Left colon (tissue), 2 donors: ENCODE results near the gene E2F4. TPM values are rescaled to one million over a fixed set of nuclear protein-coding genes. Genes with fewer than 3 reads are reported as not detected.

Experiments
- ATAC-seq: fragments of 200-7000 bp; cut with Tn5 transposase; one replicate; pipeline ENCODE4 v1.9.1; 2020; ENCODE audit warnings: mild to moderate bottlenecking, moderate library complexity
- DNase-seq, 2 donors: peaks; one replicate each; pipeline ENCODE4 v3.0.0-alpha.2; 2020
- intact Hi-C, 2 donors: fragments of 100-400 bp; cut with DNase I in 1 of 2; cut with micrococcal nuclease in 1 of 2; formaldehyde crosslinking; loops; one replicate each; pipeline versions ENCODE4 v1.11.2 to v1.14.0; 2022; cut with DNase I, micrococcal nuclease
- long read RNA-seq: library from polyadenylated mRNA; unstranded; transcript quantifications from one replicate; pipeline ENCODE4 v2.0.0, GENCODE V29; 2021
- total RNA-seq, 2 donors: library from RNA; stranded (reverse); fragmentation: NEBNext Ultra II Directional; extraction: Animal tissue kit (Norgen Biotek cat#: 25700); gene quantifications; one replicate each; pipeline ENCODE4 v1.2.1, GENCODE V29; 2021
- donor health status: DM: no; HTN: no; CAD: no.
- donor health status: DM: yes; HTN: yes; CAD: no.

The E2F4 gene, protein sequence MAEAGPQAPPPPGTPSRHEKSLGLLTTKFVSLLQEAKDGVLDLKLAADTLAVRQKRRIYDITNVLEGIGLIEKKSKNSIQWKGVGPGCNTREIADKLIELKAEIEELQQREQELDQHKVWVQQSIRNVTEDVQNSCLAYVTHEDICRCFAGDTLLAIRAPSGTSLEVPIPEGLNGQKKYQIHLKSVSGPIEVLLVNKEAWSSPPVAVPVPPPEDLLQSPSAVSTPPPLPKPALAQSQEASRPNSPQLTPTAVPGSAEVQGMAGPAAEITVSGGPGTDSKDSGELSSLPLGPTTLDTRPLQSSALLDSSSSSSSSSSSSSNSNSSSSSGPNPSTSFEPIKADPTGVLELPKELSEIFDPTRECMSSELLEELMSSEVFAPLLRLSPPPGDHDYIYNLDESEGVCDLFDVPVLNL
- total RNA-seq: 10 to 100 TPM; 59.1 to 81.4 TPM
- long read RNA-seq, transcript E2F4-201 (10 exons, 2,096 nt): major isoform, 29 of 69 reads
- long read RNA-seq, partial matches to known transcripts: 21 of 69 reads
- long read RNA-seq, other reads (novel, unspliced or antisense): 17 of 69 reads

DNA sequence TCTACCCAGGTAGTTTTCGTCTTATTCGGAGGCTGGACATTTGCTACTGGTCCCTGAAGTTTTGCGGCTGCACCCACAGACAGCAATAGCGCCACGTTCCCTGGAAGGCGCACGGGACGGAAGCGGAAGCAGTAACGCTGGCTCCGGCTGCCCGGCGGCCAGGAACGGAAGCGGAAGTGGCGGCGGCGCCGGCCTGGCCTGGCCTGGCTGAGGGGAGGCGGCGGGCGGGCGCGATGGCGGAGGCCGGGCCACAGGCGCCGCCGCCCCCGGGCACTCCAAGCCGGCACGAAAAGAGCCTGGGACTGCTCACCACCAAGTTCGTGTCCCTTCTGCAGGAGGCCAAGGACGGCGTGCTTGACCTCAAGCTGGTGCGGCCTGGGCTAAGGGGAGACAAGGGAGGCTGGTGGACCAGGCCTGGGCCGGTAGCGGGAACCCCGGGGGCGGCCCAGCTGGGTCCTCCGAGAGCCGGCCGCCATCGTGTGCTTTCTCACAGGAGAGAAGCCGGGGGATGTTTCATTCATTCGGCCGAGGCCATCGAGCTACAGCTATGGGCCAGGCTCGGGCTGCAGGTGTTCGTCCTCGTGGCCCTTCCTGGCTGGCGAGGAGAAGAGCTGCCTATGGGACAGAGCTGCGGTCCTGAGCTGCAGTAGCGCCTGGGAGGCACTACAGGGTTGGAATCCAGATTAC, at the start of gene E2F4:
E2F4 (plus strand) TSS at position 161 of the 687 bp plus-strand sequence; CDS start at position 234, 73 bp downstream.
- intact Hi-C loops: no loop called here
- DNase-seq (peak; percentile 91), ATAC-seq (peak; percentile 94)

DNA sequence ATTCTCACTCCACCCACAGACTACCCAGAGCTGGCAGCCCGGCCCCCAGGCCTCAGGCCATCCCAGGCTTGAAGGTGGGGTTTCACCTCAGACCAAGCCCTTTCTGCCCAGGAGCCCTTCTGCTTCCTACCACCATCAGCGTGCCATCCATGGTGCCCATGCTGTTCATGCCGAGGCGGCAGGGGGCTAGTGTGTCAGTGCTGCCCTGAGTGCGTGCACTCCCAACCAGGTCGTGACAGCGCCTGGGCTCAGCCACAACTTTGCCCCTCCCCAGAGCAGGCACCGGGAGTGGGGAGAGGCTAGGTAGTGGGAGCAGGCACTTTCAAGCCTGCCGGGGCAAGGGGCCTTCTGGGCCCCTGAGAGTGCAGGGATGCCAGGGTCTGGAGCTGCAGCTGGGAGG, 49.6 kb upstream of the E2F4 start:
- intact Hi-C loops: no loop called here
- ATAC-seq (peak; percentile 40), DNase-seq (no peak)

DNA sequence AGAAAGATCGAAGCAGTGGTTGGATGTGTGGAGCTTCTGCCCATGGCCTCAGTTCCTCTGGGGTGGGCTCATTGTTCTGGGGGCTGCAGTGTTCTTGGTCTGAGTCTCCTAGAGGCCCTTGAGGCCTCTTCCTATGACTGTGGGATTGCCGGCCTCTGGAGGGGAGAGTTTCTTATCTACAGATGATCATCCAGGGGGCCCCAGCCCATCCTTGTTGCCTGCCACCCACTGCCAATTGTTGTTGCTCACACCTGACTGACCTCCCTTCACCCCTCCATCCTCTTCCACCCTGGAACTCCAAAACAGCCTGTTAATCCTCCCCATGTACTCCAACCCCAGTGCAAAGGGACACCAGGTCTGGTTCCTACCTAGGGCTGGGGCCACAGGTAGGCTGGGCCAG, 47.0 kb upstream of the E2F4 start:
- intact Hi-C loops: no loop called here
- ATAC-seq: no peak

DNA sequence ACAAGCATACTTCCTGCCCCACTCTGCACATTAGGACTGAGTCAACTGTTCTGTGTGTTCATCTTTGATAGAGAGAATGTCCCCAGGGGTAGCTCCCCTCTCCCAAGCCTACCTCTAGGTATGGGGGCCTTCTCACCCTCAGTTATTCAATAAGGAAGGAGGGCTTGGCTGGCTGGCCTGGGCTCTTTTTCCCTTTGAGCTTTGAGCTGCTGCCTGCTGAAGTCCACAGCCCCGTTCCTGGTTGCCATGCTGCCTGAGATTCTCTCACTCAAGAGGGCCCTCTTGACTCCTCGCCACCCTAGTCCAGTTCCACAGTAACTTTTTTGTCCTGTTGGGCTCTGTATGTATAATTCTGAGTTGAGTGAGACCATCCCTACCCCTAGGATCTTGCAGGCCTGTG, 46.2 kb upstream of the E2F4 start:
- intact Hi-C loops: no loop called here
- ATAC-seq: no peak
- DNase-seq: no peak

More for the DNA sequence above, 47.0 kb upstream of the E2F4 start:
- no peak for DNase-seq

DNA sequence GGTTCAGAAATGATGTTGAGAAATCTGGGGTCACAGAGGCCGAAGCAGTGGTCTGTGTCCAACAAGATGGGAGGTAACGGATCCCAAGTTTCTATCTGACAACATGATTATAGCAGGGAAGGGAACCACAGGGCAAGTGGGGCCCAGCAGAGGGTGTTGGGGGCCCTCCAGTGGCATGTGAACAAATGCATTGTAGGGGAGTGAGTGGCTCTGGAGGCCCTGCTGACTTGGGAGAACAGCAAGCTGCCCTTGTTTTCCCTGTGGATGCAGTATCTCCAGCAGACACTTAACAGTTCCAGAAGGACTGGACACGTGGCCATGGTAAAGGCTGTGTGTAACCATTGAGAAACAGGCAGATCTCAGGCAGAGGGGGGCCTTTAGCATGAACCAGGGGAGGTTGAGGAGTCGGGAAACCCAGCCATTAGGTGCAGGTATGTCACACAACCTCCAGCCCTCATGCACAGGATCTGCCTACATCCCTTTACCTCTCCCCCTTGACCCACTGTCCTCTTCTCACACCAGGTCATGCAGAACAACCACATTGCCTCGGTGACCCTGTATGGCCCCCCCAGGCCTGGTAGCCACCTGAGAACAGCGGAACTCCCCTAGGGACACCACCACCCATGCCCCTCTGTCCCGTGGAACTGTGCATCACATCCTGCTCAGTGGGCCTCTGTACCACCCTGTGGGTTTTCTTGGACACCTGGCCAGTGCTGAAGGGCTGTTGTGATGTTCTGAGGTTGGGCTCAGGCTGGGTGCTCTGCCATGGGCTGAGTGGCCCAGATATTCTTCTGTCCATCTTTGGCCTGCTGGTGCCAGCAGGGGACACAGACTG, 45.2 kb upstream of the E2F4 start:
- no peak for DNase-seq
- ATAC-seq: no peak
- intact Hi-C loops: no loop called here

DNA sequence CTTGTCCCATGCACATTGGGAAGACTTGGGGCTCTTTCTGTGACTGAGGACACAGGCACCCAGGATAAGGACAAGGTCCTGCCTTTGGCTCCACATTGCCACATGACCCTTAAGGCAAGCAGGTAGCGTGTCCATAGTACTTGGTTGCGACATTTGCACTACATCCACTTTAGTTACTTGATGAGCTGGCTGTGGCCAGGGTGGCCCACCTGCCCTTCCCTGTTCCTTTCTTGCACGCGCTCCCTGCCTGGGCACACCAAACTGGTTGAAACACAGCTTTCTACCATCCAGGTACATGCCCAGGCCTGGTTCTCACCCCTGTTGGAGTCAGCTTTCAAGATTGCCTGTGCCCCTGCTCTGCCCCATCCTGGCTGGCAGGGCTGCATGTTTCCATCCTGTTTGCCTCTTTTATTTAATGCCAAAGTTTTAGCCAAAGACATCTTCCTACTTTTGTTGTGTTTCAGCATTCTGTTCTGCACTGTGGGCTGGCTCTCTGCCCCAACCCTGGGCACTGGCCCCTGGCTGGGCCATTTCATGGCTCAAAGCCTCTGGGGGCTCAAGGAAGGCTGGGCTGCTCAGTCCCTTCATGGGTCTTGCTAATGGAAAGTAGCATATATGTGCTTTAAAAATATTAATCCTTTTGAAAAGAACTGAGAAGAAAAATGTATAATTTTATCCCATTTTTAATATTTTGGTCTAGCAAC, 44.4 kb upstream of the E2F4 start:
- ATAC-seq (no peak), DNase-seq (no peak)
- intact Hi-C loops: no loop called here

DNA sequence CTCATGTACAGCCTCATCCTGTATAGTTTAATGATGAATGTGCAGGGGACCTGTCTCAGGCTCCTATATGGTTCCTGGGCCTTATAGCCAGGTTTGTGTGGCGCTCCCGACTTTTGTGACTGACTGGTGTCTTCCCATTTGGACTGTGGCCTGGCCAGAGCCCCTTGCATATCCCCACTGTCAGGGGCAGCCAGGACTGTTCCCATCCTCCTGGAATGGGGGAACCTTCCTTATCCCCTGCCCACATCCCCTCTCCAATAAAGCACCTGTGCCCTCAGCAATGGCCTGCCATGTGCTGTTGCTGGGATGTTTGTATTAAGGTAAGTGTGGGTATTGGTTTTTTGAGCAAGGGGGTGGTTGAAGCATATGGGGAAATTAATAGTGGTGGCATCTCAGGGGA, 43.7 kb upstream of the E2F4 start:
- intact Hi-C loops: no loop called here
- ATAC-seq (no peak), DNase-seq (no peak)

DNA sequence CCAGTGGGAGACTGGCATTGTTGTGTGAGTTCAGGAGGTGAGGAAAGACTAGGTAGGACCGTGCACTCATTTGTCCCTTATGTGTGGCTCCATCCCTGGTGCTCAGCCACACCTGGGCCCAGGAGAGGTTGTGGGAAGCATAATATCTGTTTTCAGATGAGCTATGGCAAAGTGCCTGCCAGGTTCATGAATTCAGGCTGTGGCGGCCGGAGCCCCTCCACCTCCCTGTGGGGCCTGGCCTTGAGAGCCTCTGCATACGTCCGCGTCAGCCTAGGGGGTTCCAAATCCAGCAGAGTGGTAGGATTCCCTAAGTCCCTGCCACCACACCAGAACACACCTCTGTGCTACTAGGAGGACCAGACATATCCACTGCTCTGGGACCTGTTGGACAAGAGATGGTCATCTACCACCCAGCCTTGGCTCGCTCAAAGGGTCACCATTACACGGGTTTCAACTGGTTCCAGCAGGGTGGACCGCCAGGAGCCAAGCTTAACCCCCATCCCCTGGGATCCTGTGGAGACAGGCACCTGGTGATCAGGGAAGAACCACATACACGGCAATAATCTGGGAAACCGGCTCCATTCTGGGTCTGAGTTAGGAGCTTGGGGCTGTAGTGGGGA, 43.2 kb upstream of the E2F4 start:
- intact Hi-C loops: no loop called here
- no peak for ATAC-seq
- no peak for DNase-seq

DNA sequence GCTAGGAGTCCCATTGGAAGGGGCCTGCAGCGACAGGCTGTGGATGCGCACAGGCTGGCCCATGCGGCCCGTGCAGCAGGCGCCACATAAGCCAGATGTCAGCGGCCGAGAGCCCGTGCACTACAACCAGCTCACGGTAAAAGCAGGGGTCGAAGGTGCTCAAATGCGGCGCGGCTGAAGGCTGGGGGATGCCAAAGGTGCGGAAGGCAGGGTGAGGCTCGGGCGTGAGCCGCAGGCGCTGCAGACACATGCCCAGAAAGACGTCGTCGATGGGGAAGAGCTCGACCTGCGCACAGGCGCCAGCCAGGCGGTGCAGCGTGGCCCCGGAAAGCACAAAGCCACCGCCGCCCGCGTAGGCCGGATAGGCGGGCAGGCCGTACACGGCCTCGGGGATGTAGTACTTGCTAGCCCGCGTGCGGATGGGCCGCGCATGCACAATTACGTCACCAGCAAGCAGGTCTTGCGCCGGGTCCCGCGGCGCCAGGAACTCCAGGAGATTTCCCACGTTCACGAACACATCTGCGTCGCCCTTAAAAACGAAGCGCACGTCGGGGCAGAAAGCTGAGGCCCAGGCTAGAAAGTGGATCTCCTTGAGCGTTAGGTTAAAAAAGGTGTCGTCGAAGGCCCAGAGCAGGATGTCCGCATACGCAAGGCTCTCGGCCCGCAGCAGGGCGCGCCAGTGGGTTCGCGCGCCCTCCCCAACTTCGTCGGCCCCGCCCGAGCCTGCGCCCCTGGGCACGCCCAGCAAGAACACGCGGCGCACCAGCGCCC, 42.5 kb upstream of the E2F4 start:
- intact Hi-C loops: loop anchor here in 1 of 2 donors (10.0 kb wide), 1 partner anchor 175 kb away; no protein-coding TSS in a partner anchor
- no peak for DNase-seq
- ATAC-seq: no peak

DNA sequence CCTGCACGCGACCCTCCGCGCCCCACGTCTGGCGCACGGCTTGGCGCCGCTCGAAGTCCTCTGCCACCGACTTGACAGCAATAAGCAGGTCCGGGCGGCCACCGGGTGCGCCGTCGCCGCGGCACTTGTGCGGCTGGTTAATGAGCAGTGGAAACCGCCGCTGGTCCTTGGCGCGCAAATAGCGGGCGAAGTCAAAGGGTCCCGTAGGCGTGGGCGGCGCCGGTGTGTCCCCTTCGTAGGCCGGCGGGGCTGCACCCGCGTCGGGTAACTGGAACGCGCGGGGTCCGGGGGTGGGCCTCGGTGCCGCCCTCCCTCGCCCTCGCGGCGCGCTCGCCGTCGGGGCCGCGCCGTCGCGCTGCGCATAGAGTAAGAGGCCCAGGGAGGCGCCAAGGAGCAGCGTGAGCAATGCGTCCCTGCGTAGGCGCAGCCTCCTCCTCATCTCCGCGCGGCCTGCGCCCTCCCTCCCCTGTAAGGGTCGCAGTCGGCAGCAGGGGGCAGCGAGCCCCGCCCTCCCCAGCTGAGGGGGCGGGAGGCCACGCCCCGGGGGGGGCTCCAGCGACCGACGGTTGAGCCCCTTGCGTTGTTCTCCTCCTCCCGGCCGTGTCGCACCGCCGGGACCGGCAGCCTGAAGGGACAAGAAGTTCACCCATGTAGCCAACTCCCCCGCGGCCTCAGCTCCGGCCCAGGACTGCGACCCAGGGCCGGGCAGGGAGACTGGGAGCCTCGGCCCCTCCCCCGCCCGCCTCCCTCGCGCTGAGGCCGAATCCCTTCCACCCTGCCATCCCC, 41.7 kb upstream of the E2F4 start:
- intact Hi-C loops: loop anchor here in 1 of 2 donors (10.0 kb wide), 1 partner anchor 175 kb away; no protein-coding TSS in a partner anchor
- ATAC-seq: peak; percentile 53
- peak in 1 of 2 donors; percentile 49 for DNase-seq

DNA sequence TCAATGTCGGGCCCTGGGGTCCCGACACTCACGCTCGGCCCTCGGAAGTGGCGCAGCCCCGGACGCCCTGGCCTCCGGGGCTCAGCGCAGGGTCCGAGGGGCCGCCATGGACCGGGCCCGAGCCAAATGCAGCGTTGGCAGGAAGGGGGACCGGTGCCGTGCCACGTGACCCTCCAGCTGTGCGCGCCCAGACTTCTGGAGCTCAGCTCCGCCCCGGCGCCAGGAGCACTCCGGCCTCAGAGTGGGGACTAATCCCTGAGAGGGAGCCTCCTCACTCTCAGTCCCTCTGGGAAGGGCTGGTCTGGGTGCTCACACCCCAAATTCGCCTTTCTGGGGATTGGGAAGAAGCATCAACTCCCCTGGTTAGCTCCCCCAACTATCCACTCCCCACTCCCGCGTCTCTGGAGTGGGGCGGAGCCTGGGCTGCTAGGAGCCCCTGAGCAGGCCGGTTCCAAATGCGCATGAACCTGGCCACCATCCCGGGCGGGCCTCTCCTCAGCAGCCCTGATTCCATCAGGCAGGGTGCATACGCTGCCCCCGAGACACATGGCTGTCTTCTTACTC, 41.0 kb upstream of the E2F4 start, which contains the start of gene B3GNT9:
B3GNT9 (minus strand) TSS at position 166 of the 564 bp plus-strand sequence. CDS start 513 bp downstream, outside the sequence.
- peak; percentile 75 to 81 for DNase-seq
- intact Hi-C loops: loop anchor here in 1 of 2 donors (10.0 kb wide), 1 partner anchor 176 kb away; no protein-coding TSS in a partner anchor
- peak; percentile 50 for ATAC-seq

DNA sequence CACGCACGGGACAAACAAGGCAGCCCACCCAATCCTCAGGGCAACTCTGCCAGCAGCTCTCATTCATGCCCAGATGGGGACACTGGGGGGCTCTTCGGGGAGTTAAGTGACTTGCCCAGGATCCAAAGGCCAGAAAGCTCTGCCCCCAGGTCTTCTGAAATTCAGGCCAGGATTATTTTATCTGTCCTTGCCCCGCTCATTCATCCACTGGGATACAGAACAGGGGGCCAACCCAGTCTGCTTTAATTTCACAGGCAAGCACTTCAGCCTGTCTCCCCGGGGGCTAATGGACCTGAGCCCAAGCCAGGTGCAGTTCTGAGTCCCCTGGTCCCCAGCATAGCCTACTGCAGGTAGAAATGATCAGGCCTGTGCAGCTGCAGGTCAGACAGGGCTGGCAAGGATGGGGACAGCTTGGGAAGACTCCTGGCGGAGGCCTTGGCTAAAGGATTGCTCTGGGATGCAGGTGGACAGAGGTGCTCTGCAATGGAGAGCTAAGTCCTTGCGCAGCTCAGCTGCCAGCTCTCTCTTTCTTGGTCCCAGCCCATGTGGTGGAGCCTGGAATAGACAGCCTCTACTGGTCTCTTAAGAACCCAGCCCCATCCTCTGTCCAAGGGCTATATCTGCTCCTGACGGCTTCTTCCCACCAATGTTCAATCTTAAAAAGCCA, 40.4 kb upstream of the E2F4 start:
- ATAC-seq (no peak), DNase-seq (no peak)

DNA sequence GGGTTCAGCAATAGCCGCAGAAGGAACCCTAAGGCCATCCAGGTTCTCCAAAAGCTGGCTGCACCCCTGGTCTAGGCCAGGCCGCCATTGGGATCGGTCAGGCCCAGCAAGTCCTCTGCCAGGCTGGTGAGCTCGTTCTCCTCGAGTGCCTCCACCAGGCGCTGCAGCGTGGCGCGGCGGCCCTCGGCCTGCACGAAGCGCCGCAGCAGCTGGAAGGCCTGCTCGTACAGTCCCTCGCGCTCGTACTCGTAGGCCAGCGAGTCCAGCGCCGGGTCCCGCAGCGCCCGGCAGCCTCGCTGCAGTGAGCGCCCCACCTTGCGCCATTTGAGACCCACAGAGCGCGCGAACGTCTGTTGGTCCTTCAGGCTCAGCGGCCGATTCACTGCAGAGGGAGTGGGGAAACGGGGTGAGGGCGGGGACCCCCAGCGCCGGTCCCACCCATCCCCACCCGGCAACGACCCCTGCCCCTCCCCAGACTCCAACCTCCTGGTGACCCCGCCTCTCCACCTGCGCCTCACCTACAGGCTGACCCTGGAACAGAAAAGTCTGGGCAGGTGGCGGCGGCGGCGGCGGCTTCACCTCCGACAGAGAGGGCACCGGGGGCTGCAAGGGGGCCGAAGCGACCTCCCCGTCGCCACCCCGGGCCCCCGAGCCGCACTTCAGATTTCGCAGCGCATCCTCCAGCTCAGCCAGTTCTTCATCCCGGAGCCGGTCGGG, 37.2 kb upstream of the E2F4 start:
- ATAC-seq: no peak
- peak in 1 of 2 donors; percentile 25 for DNase-seq
- intact Hi-C loops: loop anchor here (5.0 to 10.0 kb wide), 2 partner anchors 177 to 180 kb away; no protein-coding TSS in a partner anchor

More for the DNA sequence above, 40.4 kb upstream of the E2F4 start:
- intact Hi-C loops: loop anchor here in 1 of 2 donors (10.0 kb wide), 1 partner anchor 177 kb away; no protein-coding TSS in a partner anchor

DNA sequence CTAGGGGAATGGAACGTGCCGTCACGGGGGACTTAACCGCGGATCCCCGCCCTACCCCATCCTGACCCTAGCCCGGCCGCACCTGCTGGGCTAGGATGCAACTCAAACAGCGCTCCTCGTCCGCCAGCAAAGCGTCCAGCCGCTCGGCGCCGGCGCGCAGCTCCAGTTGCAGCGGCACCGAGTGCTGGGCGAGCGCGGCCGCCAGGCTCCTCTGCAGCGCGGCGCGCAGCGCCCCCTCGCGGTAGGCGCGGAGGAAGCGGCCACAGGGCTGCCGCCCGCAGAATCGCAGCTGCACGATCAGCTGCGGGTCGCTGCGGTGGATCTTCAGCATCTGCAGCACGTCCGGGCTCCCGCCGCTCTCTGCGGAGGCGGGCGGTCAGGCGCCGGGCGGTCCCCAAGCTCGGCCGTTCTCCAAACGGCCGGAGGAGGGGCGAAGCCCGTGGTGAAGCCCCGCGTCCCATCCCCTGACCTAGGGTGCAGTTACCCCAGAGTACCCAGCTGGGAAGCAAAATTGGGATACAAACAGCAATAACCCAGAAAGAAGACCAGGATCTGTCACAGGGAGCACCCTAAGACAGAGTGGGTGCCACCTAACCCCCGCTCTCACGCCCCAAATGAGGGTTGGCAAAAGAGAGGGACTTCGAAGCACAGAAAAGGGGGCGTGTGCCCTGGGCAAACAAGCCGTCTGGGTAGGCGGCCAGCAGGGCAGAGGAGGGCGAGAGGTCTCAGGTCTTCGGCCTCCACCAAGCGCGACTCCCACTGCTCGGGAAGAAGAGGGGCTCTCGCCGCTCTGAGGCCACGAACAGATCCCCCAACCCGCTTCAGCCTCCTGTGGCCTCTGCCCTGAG, 36.4 kb upstream of the E2F4 start:
- DNase-seq: peak in 1 of 2 donors; percentile 82
- intact Hi-C loops: loop anchor here (5.0 to 10.0 kb wide), 2 partner anchors 178 to 181 kb away; no protein-coding TSS in a partner anchor

More for the DNA sequence above, 36.4 kb upstream of the E2F4 start:
- peak; percentile 53 for ATAC-seq
